IMR-90 (cell line): ENCODE data around the gene CDC42BPG. TPM values are rescaled to one million over a fixed set of nuclear protein-coding genes. Genes with fewer than 3 reads are reported as not detected.

Source experiments
- BHLHE40 ChIP-seq: fragments of 150-350 bp; IDR thresholded peaks from 2 replicates; pipeline ENCODE4 v1.6.1; 2016; ENCODE audit warnings: mild to moderate bottlenecking, low read depth, low read length
- CEBPB ChIP-seq: IDR thresholded peaks from 2 replicates; pipeline ENCODE4 v1.6.1; 2012; ENCODE audit warnings: low read depth, low read length, improper control_type of control experiment
- CTCF ChIP-seq: conservative IDR thresholded peaks from 2 replicates; pipeline ENCODE4 v1.5.1; 2012; ENCODE audit warnings: mild to moderate bottlenecking, low read depth, low read length, improper control_type of control experiment
- FOS ChIP-seq: fragments of 150-350 bp; IDR thresholded peaks from 2 replicates; pipeline ENCODE4 v1.6.1; 2016; ENCODE audit warnings: low read depth, low read length
- MAFK ChIP-seq: IDR thresholded peaks from 2 replicates; pipeline ENCODE4 v1.6.1; 2012; ENCODE audit warnings: low read depth, low read length, improper control_type of control experiment
- MAZ ChIP-seq: IDR thresholded peaks from 2 replicates; pipeline ENCODE4 v1.6.1; 2012; ENCODE audit warnings: low read depth, mild to moderate bottlenecking, low read length, improper control_type of control experiment, moderate library complexity, borderline replicate concordance
- MXI1 ChIP-seq: IDR thresholded peaks from 2 replicates; pipeline ENCODE4 v1.6.1; 2012; ENCODE audit warnings: low read depth, mild to moderate bottlenecking, low read length, moderate library complexity, borderline replicate concordance
- NFE2L2 ChIP-seq: fragments of 150-350 bp; IDR thresholded peaks from 2 replicates; pipeline ENCODE4 v1.6.1; 2016; ENCODE audit warnings: low read depth, mild to moderate bottlenecking, low read length
- RFX5 ChIP-seq: IDR thresholded peaks from 2 replicates; pipeline ENCODE4 v1.8.0; 2012; ENCODE audit warnings: low read depth, mild to moderate bottlenecking, low read length, moderate library complexity
- polyA plus RNA-seq, 3 experiments: library from polyadenylated mRNA; depleted of rRNA; stranded (reverse); fragments of >200 nt; gene quantifications; 2 replicates each; pipeline ENCODE4 v1.2.3, GENCODE V29; 2012; ENCODE audit warnings: low replicate concordance in 1 of 3
- total RNA-seq: library from RNA; depleted of rRNA; stranded (reverse); fragments of >200 nt; gene quantifications from 2 replicates; pipeline ENCODE4 v1.2.3, GENCODE V29; 2012

CDC42BPG gene
- total and polyA plus RNA-seq, 2 of the 4 experiments (the other 2 are of a cell fraction), result under 0.01 to 0.12 TPM

- no peak for TF ChIP-seq MXI1
- TF ChIP-seq CTCF, result peak; percentile 72
- TF ChIP-seq RFX5, result no peak
- peak; percentile 52; the same call in 1 of the 2 replicates for TF ChIP-seq MAZ
- TF ChIP-seq MAFK, result no peak
- TF ChIP-seq BHLHE40, result no peak
- TF ChIP-seq CEBPB, result no peak
- TF ChIP-seq FOS, result no peak
- no peak for TF ChIP-seq NFE2L2
Measured at GRCh38 chr11:64844330-64845128, at the start of gene CDC42BPG (continued).
